Activated CD4-positive, alpha-beta T cell treated with anti-CD3 and anti-CD28 coated beads for 36 hours (primary cell): Measurements from ENCODE around the gene MOB3B. TPM values are rescaled to one million over a fixed set of nuclear protein-coding genes. Genes with fewer than 3 reads are reported as not detected.

Experiments
- ATAC-seq: fragments of 200-7000 bp; cut with Tn5 transposase; one replicate; pipeline ENCODE4 v1.10.0; 2021; ENCODE audit warnings: mild to moderate bottlenecking, moderate library complexity
- CTCF ChIA-PET: fragments of 350-600 bp; sonication (Branson Sonifier 250); formaldehyde crosslinking; loops from one replicate; lab custom pipeline; 2021; ENCODE audit warnings: antibody characterized with exemption; lab: Charles Lee
- POLR2A ChIA-PET: fragments of 350-600 bp; sonication (Branson Sonifier 250); formaldehyde crosslinking; loops from one replicate; lab custom pipeline; 2021; ENCODE audit warnings: antibody characterized with exemption, inconsistent platforms; lab: Charles Lee
- DNase-seq: peaks from one replicate; pipeline ENCODE4 v3.0.0-alpha.2; 2020
- H3K27ac Mint-ChIP-seq: one replicate; pipeline ENCODE4 v1.8.0; 2021; ENCODE audit warnings: mixed read lengths
- H3K27me3 Mint-ChIP-seq: one replicate; pipeline ENCODE4 v1.8.0; 2021; ENCODE audit warnings: mixed read lengths
- H3K36me3 Mint-ChIP-seq: one replicate; pipeline ENCODE4 v1.8.0; 2021; ENCODE audit warnings: low read depth, mixed read lengths
- H3K4me1 Mint-ChIP-seq: one replicate; pipeline ENCODE4 v1.8.0; 2021; ENCODE audit warnings: mixed read lengths
- H3K4me3 Mint-ChIP-seq: one replicate; pipeline ENCODE4 v1.8.0; 2021; ENCODE audit warnings: mild to moderate bottlenecking, moderate library complexity, mixed read lengths
- H3K9me3 Mint-ChIP-seq: one replicate; pipeline ENCODE4 v1.8.0; 2021; ENCODE audit warnings: low read depth, mixed read lengths
- intact Hi-C, 2 experiments: fragments of 100-400 bp; cut with DNase I in 1 of 2; cut with micrococcal nuclease in 1 of 2; formaldehyde crosslinking; loops; one replicate each; pipeline versions ENCODE4 v1.14.2 to v1.15.1; 2022 to 2024; cut with DNase I, micrococcal nuclease
- total RNA-seq, 2 experiments: library from RNA; stranded (reverse); gene quantifications; one replicate each; pipeline ENCODE4 v1.2.3, GENCODE V29; 2021

MOB3B gene
- total RNA-seq, 2 experiments from 2014 or later, result 0.80 to 0.88 TPM

DNA sequence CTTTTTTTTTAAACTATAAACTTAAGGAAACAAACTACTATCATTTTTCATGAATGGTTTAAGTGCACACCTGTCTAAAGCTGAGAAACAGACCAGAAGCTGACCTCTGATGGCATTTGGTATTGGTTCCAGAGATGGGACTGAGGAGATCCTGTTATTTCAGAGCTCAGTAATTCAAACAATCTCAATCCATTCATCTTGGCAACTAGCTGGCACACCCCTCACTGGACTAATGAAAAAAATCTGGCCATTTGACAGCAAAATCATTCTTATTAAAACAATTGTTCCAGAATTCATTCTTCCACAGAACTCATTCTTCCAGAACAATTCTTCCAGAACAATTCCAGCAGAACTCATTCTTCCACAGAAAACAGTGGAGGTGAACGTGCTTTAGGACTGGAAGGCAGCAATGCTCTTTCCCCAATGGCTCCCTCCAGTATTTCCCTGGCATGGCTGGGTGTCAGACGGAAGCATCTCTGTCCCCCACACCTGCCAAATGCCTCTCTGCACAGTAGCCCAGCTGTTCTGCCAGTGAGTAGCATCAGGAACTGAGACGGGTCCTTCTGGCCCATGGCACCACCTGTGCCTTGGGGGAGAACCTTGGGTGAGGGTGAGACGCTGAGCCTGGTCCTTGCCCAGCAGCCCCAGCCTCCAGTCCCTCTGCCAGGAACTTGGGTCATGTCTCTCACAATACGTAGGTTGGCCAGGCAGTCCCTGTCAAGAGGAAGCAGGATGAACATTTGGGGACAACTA lies 145.2 kb downstream of the MOB3B start:
- POLR2A ChIA-PET, result no interaction called here
- no peak overlapping the region for H3K4me3 Mint-ChIP-seq
- H3K36me3 Mint-ChIP-seq, result no peaks in the 10 kb centered on the region
- no peaks in the 10 kb centered on the region for H3K27me3 Mint-ChIP-seq
- peaks cover 1% of the 10 kb centered on the region for H3K4me1 Mint-ChIP-seq
- intact Hi-C loops, result no loop called here
- CTCF ChIA-PET, result no interaction called here
- H3K27ac Mint-ChIP-seq, result no peak overlapping the region
- H3K9me3 Mint-ChIP-seq, result no peaks in the 10 kb centered on the region
- ATAC-seq (no peak), DNase-seq (no peak)

DNA sequence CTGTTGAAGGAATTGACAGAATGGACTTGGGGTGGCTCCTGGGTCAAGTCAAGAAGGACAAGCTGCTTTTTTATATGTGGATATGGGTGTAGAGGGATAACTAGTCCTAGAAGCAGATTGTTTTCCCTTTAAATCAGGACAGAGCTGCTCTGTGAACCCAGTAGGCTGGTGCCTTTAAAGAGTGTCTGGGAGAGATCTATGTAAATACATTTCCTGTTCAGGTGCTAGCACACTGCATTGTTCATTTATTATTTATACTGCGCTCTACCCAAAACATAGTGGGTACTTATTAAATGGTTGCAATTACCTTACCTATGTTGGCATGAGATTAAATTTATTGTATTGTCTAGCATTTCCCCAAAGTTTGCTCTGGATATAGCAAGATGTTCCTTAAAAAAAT lies 146.1 kb downstream of the MOB3B start:
- CTCF ChIA-PET, result no interaction called here
- DNase-seq (no peak), ATAC-seq (no peak)
- H3K4me1 Mint-ChIP-seq, result peaks cover 5% of the 10 kb centered on the region
- no peaks in the 10 kb centered on the region for H3K27me3 Mint-ChIP-seq
- H3K36me3 Mint-ChIP-seq, result no peaks in the 10 kb centered on the region
- H3K9me3 Mint-ChIP-seq, result no peaks in the 10 kb centered on the region
- intact Hi-C loops, result no loop called here
- H3K4me3 Mint-ChIP-seq, result no peak overlapping the region
- POLR2A ChIA-PET, result no interaction called here
- H3K27ac Mint-ChIP-seq, result no peak overlapping the region

DNA sequence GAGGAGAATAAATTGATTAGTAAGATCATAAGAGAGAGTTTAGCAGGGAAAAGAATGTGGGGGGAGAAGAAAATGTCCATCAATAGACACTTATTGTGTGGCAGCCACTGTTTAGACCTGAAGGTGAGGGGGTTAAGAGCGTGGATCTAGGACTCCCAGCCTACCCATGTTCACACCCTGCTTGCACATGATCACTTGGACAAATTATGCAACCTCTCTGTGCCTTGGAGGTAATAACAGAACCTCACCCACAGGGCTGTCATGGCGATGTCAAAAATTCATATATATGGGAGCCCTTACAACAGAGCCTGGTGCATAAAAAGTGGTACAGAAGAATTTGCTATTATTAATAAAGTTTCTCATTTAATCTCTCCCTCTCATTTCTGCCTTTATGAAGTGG lies 146.6 kb downstream of the MOB3B start:
- H3K27ac Mint-ChIP-seq, result no peak overlapping the region
- ChIA-PET POLR2A (no interaction called here), CTCF (no interaction called here)
- peaks cover 5% of the 10 kb centered on the region for H3K4me1 Mint-ChIP-seq
- DNase-seq (no peak), ATAC-seq (no peak)
- H3K36me3 Mint-ChIP-seq, result no peaks in the 10 kb centered on the region
- H3K27me3 Mint-ChIP-seq, result no peaks in the 10 kb centered on the region
- H3K4me3 Mint-ChIP-seq, result no peak overlapping the region
- H3K9me3 Mint-ChIP-seq, result no peaks in the 10 kb centered on the region
- intact Hi-C loops, result no loop called here

DNA sequence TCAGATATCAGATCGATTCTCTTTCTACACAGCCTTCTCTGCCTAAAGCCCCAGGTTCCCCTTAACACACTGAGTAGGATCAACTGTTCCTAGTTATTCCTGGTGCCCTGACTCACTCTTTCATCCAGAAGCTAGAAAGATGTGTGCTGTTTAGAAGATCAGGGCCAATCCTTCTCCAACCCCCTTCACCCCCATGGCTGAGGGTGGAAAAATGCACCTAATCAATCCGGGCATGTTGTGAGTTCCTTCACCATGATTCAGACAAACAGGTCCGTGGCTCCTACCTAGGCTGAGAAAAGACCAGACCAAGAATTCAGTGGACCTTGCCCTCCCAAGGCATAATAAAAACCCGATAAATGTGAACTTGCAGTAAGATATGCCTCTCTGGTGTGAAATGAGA lies 147.3 kb downstream of the MOB3B start:
- H3K4me1 Mint-ChIP-seq, result peaks cover 5% of the 10 kb centered on the region
- intact Hi-C loops, result no loop called here
- no peaks in the 10 kb centered on the region for H3K36me3 Mint-ChIP-seq
- no peaks in the 10 kb centered on the region for H3K9me3 Mint-ChIP-seq
- ChIA-PET CTCF (no interaction called here), POLR2A (no interaction called here)
- no peak overlapping the region for H3K27ac Mint-ChIP-seq
- H3K27me3 Mint-ChIP-seq, result no peaks in the 10 kb centered on the region
- H3K4me3 Mint-ChIP-seq, result no peak overlapping the region
- no peak for DNase-seq
- no peak for ATAC-seq

DNA sequence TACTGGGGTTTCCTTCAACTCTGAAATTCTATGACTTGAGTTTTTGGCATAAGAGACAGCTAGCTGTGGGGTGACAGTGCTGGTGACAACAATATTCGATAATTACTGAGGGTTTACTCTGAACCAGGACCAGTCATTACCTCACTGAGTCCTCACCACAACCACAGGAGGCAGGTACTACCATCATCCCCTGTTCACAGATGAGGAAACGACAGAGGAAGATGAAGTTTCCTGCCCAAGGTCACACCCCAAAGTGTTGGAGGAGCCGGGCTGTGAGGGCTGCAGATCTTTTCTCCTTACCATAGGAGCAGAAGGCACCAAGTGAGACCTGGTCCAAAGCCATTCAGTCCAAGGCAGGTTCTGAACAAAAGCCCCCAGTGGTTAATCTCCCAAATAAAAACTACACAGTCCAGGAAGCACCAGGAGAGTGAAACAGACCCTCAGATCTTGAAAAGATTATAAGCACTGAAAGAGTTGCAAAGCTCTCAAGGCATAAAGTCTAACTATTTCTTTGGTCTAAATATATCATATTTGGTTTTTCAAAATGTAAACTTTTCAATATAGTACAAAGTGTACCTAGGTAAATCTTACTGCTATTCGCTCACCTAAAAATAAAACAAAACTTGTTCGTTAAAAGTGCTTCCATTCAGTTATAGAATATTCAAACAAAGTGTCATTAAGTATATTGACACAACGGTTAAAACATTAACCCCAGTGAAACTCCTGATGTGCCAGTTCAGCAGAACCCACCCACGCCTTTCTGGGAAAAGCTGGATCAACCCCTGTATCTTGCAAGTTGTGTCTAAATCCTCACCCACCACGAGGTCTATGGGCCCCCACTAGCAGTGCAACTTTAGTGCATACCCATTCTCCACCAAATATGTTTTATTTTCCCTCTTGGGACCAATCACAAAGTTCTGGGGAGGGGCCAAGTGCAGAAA lies 150.0 kb downstream of the MOB3B start:
- no peak overlapping the region for H3K4me3 Mint-ChIP-seq
- ATAC-seq, result peak; percentile 96

DNA sequence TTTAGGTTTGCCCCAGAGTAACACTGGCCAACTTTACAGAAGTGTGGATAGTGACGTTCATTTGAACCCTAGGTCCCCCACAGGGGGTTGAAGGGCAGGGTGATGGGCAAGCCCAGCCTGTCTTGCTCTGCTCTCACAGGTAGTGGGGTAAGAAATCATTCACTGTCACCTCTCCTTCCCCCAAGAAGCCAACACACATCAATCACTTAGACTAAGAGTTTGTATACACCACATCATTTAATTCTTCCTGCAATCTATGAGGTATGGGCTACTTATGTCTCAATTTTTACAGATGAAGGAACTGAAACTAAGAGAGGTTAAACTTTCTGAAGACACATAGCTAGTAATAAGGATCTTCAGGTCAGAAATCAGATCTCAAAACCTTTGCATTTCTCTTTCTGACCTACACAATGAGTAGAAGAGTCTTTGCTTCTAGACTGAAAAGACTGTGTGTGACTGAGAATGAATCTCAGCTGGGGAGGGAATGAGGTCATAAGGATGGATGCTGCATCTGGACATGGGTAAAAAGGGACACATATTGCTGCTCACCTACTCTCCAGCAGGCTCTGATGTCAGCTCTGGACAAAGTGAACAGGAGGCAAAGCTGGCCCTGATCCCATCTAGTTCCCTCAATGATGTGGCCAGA lies 151.7 kb downstream of the MOB3B start:
- H3K4me1 Mint-ChIP-seq, result peaks cover 5% of the 10 kb centered on the region
- ChIA-PET POLR2A (no interaction called here), CTCF (no interaction called here)
- no peak overlapping the region for H3K4me3 Mint-ChIP-seq
- no peak overlapping the region for H3K27ac Mint-ChIP-seq
- no peaks in the 10 kb centered on the region for H3K27me3 Mint-ChIP-seq
- no peaks in the 10 kb centered on the region for H3K9me3 Mint-ChIP-seq
- no peaks in the 10 kb centered on the region for H3K36me3 Mint-ChIP-seq
- DNase-seq (no peak), ATAC-seq (peak; percentile 28)
- intact Hi-C loops, result no loop called here

More for the DNA sequence above, 150.0 kb downstream of the MOB3B start:
- H3K27ac Mint-ChIP-seq, result no peak overlapping the region
- H3K4me1 Mint-ChIP-seq, result peaks cover 5% of the 10 kb centered on the region
- H3K36me3 Mint-ChIP-seq, result no peaks in the 10 kb centered on the region
- ChIA-PET CTCF (no interaction called here), POLR2A (no interaction called here)
- no peaks in the 10 kb centered on the region for H3K27me3 Mint-ChIP-seq
- peak; percentile 54 for DNase-seq
- H3K9me3 Mint-ChIP-seq, result no peaks in the 10 kb centered on the region
- intact Hi-C loops, result no loop called here

DNA sequence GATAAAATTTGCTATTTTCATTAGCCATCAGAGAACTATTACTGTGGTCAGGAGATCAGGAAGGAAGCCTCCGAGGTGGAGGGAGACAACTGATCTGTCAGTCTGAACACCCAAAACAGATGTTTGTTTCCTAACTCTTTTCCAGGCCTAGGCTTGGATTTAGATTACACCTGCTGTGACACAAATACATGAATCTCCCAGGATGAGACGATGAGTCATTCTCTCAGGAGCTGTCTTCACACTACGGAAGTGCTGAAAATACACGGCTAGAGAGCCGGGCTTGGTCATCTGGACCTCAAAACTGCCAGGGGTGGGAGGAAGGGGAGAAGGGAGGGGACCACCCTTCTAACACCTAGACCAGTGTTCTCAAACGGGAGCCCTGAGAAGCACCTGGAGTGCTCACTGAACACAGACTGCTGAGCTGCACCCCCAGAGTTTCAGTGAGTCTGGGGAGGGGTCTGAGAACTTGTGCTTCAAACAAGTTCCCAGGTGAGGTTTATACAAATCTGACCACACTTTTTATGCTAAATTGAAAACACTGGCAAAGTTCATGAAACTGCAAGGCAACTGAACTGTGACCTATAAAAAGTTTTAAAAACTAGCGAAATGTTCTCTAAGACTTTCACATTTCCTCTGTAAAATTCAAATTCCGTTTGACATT lies 152.3 kb downstream of the MOB3B start:
- H3K4me3 Mint-ChIP-seq, result no peak overlapping the region
- ChIA-PET POLR2A (no interaction called here), CTCF (no interaction called here)
- no peaks in the 10 kb centered on the region for H3K27me3 Mint-ChIP-seq
- H3K27ac Mint-ChIP-seq, result no peak overlapping the region
- H3K36me3 Mint-ChIP-seq, result no peaks in the 10 kb centered on the region
- intact Hi-C loops, result no loop called here
- no peaks in the 10 kb centered on the region for H3K9me3 Mint-ChIP-seq
- ATAC-seq (no peak), DNase-seq (no peak)
- H3K4me1 Mint-ChIP-seq, result peaks cover 5% of the 10 kb centered on the region

DNA sequence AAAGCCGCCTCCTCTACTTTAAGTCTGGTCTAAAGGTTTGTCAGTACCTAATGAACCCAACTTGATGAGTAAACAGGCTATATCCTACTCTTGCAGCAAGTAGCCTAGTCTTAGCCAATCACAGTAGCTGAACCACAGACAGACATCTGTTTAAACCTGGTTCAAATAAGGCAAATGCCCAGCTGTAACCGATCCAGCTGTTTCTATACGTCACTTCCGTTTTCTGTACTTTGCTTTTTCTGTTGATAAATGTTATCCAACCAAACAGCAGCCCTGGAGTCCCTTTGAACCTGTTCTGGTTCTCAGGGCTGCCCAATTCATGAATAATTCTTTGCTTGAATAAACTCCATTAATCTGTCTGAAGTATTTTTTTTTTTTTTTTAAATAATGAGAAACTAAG lies 155.8 kb downstream of the MOB3B start:
- ATAC-seq (no peak), DNase-seq (no peak)
- CTCF ChIA-PET, result no interaction called here
- intact Hi-C loops, result no loop called here
- Mint-ChIP-seq H3K4me1 (peaks cover 4% of the 10 kb centered on the region), H3K27me3 (peaks cover 7% of the 10 kb centered on the region), H3K9me3 (no peaks in the 10 kb centered on the region), H3K36me3 (peaks cover 2% of the 10 kb centered on the region), H3K4me3 (no peak overlapping the region), H3K27ac (no peak overlapping the region)
- POLR2A ChIA-PET, result no interaction called here

DNA sequence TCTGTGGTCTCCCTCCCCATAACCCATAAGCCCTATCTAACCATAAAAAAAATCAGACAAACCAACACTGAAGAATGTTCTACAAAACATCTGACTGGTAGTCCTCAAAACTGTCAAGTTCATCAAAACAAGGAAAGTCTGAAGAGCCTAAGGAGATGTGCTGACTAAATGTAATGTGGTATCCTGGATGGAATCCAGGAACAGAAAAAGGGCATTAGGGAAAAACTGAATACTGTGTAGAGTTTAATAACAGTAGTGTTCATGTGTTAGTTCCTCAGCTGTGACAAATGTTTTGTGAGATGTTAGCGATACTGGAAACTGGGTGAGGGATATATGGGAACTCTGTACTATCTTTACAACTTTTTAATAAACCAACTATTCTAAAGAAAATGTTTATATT lies 157.0 kb downstream of the MOB3B start:
- no peak overlapping the region for H3K4me3 Mint-ChIP-seq
- CTCF ChIA-PET, result interaction anchor here (0.9 kb wide), 1 partner anchor 39 kb away, joined by 3 read pairs; no protein-coding TSS in a partner anchor
- no peaks in the 10 kb centered on the region for H3K9me3 Mint-ChIP-seq
- peaks cover 15% of the 10 kb centered on the region for H3K27me3 Mint-ChIP-seq
- intact Hi-C loops, result no loop called here
- DNase-seq, result no peak
- ATAC-seq, result no peak
- H3K36me3 Mint-ChIP-seq, result peaks cover 2% of the 10 kb centered on the region
- no peak overlapping the region for H3K27ac Mint-ChIP-seq
- H3K4me1 Mint-ChIP-seq, result peaks cover 10% of the 10 kb centered on the region
- POLR2A ChIA-PET, result no interaction called here

DNA sequence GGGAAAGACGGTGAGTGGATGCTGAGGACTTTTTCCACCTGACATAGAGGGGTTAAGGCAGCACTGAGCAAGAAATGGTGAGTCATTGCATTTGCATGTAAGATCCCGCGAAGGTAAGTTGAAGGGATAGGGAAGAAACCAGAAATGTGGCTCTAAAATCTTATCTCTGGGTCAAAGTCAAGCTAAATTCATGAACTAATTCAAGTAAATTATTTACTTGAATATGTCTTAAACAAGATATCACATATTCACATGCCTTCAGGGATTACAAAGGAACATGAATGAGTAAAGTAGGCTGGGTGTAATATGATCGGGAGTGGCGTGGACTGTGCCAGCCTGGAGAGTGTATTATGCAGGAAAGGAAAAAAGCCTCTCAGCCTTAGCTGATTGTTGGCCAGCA lies 158.2 kb downstream of the MOB3B start:
- intact Hi-C loops, result no loop called here
- DNase-seq, result no peak
- Mint-ChIP-seq H3K27ac (no peak overlapping the region), H3K9me3 (no peaks in the 10 kb centered on the region), H3K4me3 (no peak overlapping the region), H3K4me1 (peaks cover 22% of the 10 kb centered on the region), H3K36me3 (peaks cover 2% of the 10 kb centered on the region), H3K27me3 (peaks cover 15% of the 10 kb centered on the region)
- ChIA-PET POLR2A (no interaction called here), CTCF (interaction anchor here (0.6 to 0.7 kb wide), 2 partner anchors 18 to 158 kb away, joined by 4 to 7 read pairs; partner anchors contain the start of gene MOB3B)
- no peak for ATAC-seq

DNA sequence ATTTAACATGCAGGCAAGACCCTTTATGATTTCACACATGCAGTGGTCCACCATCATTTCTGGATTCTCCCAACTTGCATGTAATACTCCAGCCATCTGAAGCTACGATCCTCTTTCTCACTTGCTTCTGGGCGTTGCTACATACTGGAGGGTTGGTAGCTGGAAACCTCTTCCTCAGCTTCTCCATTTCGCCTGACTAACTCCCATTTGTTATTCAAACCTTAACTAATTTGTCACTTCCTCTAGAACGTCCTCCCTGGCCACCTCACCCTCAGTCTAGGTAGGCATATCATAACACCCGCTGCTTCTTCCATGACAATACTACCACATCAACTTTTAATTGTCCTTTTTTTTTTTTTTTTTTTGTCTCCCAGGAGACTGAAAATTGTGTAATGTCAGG lies 160.0 kb downstream of the MOB3B start:
- DNase-seq, result no peak
- CTCF ChIA-PET, result interaction anchor here (0.9 to 1.3 kb wide), 2 partner anchors 33 to 178 kb away, joined by 3 read pairs; no protein-coding TSS in a partner anchor
- ATAC-seq, result no peak
- POLR2A ChIA-PET, result no interaction called here
- no peaks in the 10 kb centered on the region for H3K9me3 Mint-ChIP-seq
- peaks cover 35% of the 10 kb centered on the region for H3K4me1 Mint-ChIP-seq
- peaks cover 15% of the 10 kb centered on the region for H3K27me3 Mint-ChIP-seq
- intact Hi-C loops, result no loop called here
- no peak overlapping the region for H3K27ac Mint-ChIP-seq
- no peak overlapping the region for H3K4me3 Mint-ChIP-seq
- peaks cover 2% of the 10 kb centered on the region for H3K36me3 Mint-ChIP-seq
